ENCODE measurements around the gene ZNF831. TPM values are rescaled to one million over a fixed set of nuclear protein-coding genes. Genes with fewer than 3 reads are reported as not detected.

The ZNF831 gene
- total and polyA plus RNA-seq, 4 donors, result 0.14 to 1.0 (median 0.56) TPM

GRCh38 chr20:59217794-59218280 lies 54.2 kb downstream of the ZNF831 start:
- H3K36me3 ChIP-seq (ENCODE audit: control insufficient read depth in 4 of 4, insufficient read depth in 4 of 4, low read length in 4 of 4), result no peaks in the 10 kb centered on the region
- WGBS, 2 donors, result 79 to 90% methylated on average over 2 of the region's 2 CpGs
- no peak for TF ChIP-seq CTCF (IDR thresholded peaks at IDR 0.05; ENCODE audit: control extremely low read depth, extremely low read depth)
- H3K27me3 ChIP-seq (ENCODE audit: control insufficient read depth in 3 of 3, insufficient read depth in 3 of 3, low read length in 2 of 3), result peaks cover 0 to 7% (median 0%) of the 10 kb centered on the region in 3 donors
- DNase-seq (no peak), ATAC-seq (ENCODE audit: insufficient read depth, low FRiP score) (no peak)
- no peak overlapping the region for H3K4me3 ChIP-seq
- no peak overlapping the region for H3K9ac ChIP-seq (ENCODE audit: insufficient read depth in 1 of 2, low read length in 2 of 2)
- H3K9me3 ChIP-seq (ENCODE audit: control insufficient read depth in 4 of 4, insufficient read depth in 3 of 4, low read length in 3 of 4), result no peaks in the 10 kb centered on the region
- H3K27ac ChIP-seq (ENCODE audit: low read depth in 1 of 2, low read length in 1 of 2), result no peak overlapping the region
- H3K4me1 ChIP-seq (ENCODE audit: control insufficient read depth in 5 of 5, insufficient read depth in 5 of 5, low read length in 5 of 5), result peaks cover 0 to 11% (median 3%) of the 10 kb centered on the region in 5 donors

DNA sequence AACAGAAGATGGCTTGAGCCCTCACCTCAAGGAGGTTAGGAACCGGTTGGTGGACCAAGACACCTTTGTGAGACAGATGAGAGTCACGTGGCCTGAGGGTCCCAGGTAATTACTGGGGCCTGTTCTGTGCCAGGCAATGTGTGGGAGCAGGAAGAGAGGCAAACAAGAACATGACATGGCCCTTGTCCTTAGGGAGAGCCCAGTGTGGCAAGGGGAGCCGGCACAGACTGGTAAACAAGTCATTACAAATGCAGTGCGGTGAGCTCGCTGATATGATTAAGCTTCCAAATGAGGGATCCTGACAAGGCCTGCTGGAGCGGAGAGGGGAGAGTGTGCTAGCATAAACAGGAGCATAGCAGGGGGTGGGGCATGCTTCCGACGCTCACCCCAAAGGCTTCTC lies 55.6 kb downstream of the ZNF831 start:
- ATAC-seq (ENCODE audit: insufficient read depth, low FRiP score), result no peak
- Histone ChIP-seq H3K4me1 (ENCODE audit: control insufficient read depth in 5 of 5, insufficient read depth in 5 of 5, low read length in 5 of 5) (peaks cover 0 to 19% (median 5%) of the 10 kb centered on the region in 5 donors), H3K4me3 (no peak overlapping the region), H3K9me3 (ENCODE audit: control insufficient read depth in 4 of 4, insufficient read depth in 3 of 4, low read length in 3 of 4) (no peaks in the 10 kb centered on the region), H3K36me3 (ENCODE audit: control insufficient read depth in 4 of 4, insufficient read depth in 4 of 4, low read length in 4 of 4) (no peaks in the 10 kb centered on the region), H3K27ac (ENCODE audit: low read depth in 1 of 2, low read length in 1 of 2) (no peak overlapping the region), H3K9ac (ENCODE audit: insufficient read depth in 1 of 2, low read length in 2 of 2) (no peak overlapping the region), H3K27me3 (ENCODE audit: control insufficient read depth in 3 of 3, insufficient read depth in 3 of 3, low read length in 2 of 3) (peaks cover 0 to 15% (median 7%) of the 10 kb centered on the region in 3 donors)
- WGBS, 2 donors, result 81 to 91% methylated on average over 8 of the region's 8 CpGs
- TF ChIP-seq CTCF (IDR thresholded peaks at IDR 0.05; ENCODE audit: control extremely low read depth, extremely low read depth), result no peak
- no peak for DNase-seq

- TF ChIP-seq CTCF (IDR thresholded peaks at IDR 0.05; ENCODE audit: control extremely low read depth, extremely low read depth), result no peak
- no peak overlapping the region for H3K9ac ChIP-seq (ENCODE audit: insufficient read depth in 1 of 2, low read length in 2 of 2)
- H3K4me1 ChIP-seq (ENCODE audit: control insufficient read depth in 5 of 5, insufficient read depth in 5 of 5, low read length in 5 of 5), result peaks cover 0 to 19% (median 5%) of the 10 kb centered on the region in 5 donors
- no peak overlapping the region for H3K27ac ChIP-seq (ENCODE audit: low read depth in 1 of 2, low read length in 1 of 2)
- H3K4me3 ChIP-seq, result no peak overlapping the region
- ATAC-seq (ENCODE audit: insufficient read depth, low FRiP score) (no peak), DNase-seq (no peak)
- no peaks in the 10 kb centered on the region for H3K36me3 ChIP-seq (ENCODE audit: control insufficient read depth in 4 of 4, insufficient read depth in 4 of 4, low read length in 4 of 4)
- peaks cover 0 to 14% (median 14%) of the 10 kb centered on the region in 3 donors for H3K27me3 ChIP-seq (ENCODE audit: control insufficient read depth in 3 of 3, insufficient read depth in 3 of 3, low read length in 2 of 3)
- H3K9me3 ChIP-seq (ENCODE audit: control insufficient read depth in 4 of 4, insufficient read depth in 3 of 4, low read length in 3 of 4), result no peaks in the 10 kb centered on the region
- WGBS, 2 donors, result 97% methylated on average over 5 of the region's 5 CpGs
These were observed 56.5 kb downstream of the ZNF831 start for GRCh38 chr20:59220161-59220560.

Data from lung (tissue), 12 donors.